ENCODE data around the gene CYBA. TPM values are rescaled to one million over a fixed set of nuclear protein-coding genes. Genes with fewer than 3 reads are reported as not detected.
A peak's percentile ranks its signal among the peaks of the same experiment; 100 is the strongest.

CYBA gene
- total and polyA plus RNA-seq, 9 of the 15 experiments (the other 6 are each of a cell fraction or from before 2014, with no cell fraction given): 0.34 to 683 (median 93.0) TPM

DNA sequence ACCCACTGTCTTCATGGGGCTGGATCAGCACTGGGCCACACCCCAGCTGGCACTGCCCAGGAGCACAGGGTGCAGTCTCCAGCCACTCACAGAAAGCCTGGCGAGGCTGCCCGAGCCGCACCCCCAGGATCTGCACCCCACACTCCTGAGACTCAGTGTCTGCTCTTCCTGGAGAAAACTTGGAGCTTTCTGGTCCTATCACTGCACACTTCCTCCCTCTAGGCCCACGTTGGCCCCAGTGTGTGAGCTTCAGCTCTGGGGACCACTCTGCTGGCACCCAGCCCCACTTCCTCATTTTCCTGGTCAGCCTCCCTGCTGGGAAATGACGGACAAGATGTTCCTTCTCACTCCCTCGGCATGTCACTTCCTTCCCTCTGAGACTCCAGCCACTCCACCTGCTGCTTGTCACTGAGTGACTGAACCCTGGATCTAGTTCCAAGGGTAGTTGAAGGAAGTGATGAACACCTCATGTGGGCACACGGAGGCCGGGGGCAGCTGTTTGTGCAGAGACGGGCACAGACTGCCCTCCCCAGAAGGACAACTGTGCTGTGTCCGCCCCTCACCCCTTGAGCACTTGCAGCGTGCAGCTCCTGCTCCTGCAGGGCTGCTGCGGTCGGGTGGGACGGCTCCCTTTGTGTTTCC is 51.6 kb downstream of the CYBA start:
- Histone ChIP-seq H3K9me1 (ENCODE audit: control insufficient read depth, insufficient read depth, low read length) (no peaks in the 10 kb centered on the region), H3K4me1 (replicated peaks in 1 of 2; ENCODE audit: control insufficient read depth in 2 of 2, insufficient read depth in 2 of 2, low read length in 2 of 2) (peaks cover 0 to 6% of the 10 kb centered on the region in 2 experiments; a peak in 1 of 5 replicates), H2AFZ (ENCODE audit: low read depth, low read length) (no peak overlapping the region), H3K4me2 (ENCODE audit: insufficient read depth, low read length) (no peak overlapping the region), H3K27ac (ENCODE audit: extremely low read depth, low read depth, low read length) (no peak overlapping the region), H3K9me3 (replicated peaks; ENCODE audit: control insufficient read depth, insufficient read depth, low read depth, low read length) (no peaks in the 10 kb centered on the region), H3K4me3 (no peak overlapping the region), H4K20me1 (replicated peaks; ENCODE audit: control insufficient read depth, insufficient read depth, low read length) (no peaks in the 10 kb centered on the region), H3K36me3 (ENCODE audit: control insufficient read depth, insufficient read depth, low read length) (peaks cover 75% of the 10 kb centered on the region), H3K79me2 (ENCODE audit: control insufficient read depth, insufficient read depth, low read length) (peaks cover 6% of the 10 kb centered on the region; the same call in 1 of the 3 replicates), H3K9ac (ENCODE audit: insufficient read depth in 1 of 2, low read depth in 2 of 2, low read length in 2 of 2) (peak overlapping the region in 1 of 2 experiments; percentile 14; a peak in 1 of 4 replicates), H3K27me3 (ENCODE audit: control insufficient read depth in 2 of 2, insufficient read depth in 2 of 2, low read length in 2 of 2) (no peaks in the 10 kb centered on the region)
- BruUV-seq (replicated peaks): no TSS peak
- ChIA-PET CTCF (ENCODE audit: low intra/inter-chr PET ratio) (no interaction called here), POLR2A (interaction anchor here (1.0 kb wide), 1 partner anchor 18 kb away, joined by 3 read pairs; no protein-coding TSS in a partner anchor)
- WGBS (ENCODE audit: insufficient coverage, low coverage, missing lambda C conversion rate): 86% methylated on average over 14 of the region's 14 CpGs
- in situ Hi-C loops (cut with MboI): no loop called here
- FAIRE-seq (no peak), DNase-seq (ENCODE audit: extremely low read depth in 1 of 4, low spot score in 3 of 4) (no peak), ATAC-seq (no peak)
- TF ChIP-seq EP300 (IDR thresholded peaks at IDR 0.05; ENCODE audit: low read length) (no peak), RBM34 (IDR thresholded peaks at IDR 0.05; ENCODE audit: borderline replicate concordance, insufficient read depth, low read length) (no peak), ZNF766 (CRISPR knock-in tag; conservative IDR thresholded peaks at IDR 0.05) (no peak), SPI1 (IDR thresholded peaks at IDR 0.05; ENCODE audit: borderline replicate concordance, low read depth, low read length) (peak; percentile 94), ATF7 (IDR thresholded peaks at IDR 0.05) (no peak)
- intact Hi-C loops (cut with micrococcal nuclease): no loop called here
